ENCODE data around the gene RPP40. TPM values are rescaled to one million over a fixed set of nuclear protein-coding genes. Genes with fewer than 3 reads are reported as not detected.

Gene RPP40
- total and polyA plus RNA-seq, 3 donors from 2014 or later = 8.0 to 14.5 (median 10.8) TPM

GRCh38 chr6:4975506-4975905, 28.3 kb downstream of the RPP40 start:
- Histone ChIP-seq H3K4me1 (no peaks in the 10 kb centered on the region), H3K36me3 (ENCODE audit: low read depth, missing control alignments) (no peaks in the 10 kb centered on the region), H3K27ac (no peak overlapping the region), H3K9me3 (no peaks in the 10 kb centered on the region), H3K27me3 (no peaks in the 10 kb centered on the region), H3K4me3 (no peak overlapping the region)
- no peak for DNase-seq
- 82 to 87% methylated on average over 3 of the region's 3 CpGs for WGBS, 2 donors
- TF ChIP-seq, protein P1, sequence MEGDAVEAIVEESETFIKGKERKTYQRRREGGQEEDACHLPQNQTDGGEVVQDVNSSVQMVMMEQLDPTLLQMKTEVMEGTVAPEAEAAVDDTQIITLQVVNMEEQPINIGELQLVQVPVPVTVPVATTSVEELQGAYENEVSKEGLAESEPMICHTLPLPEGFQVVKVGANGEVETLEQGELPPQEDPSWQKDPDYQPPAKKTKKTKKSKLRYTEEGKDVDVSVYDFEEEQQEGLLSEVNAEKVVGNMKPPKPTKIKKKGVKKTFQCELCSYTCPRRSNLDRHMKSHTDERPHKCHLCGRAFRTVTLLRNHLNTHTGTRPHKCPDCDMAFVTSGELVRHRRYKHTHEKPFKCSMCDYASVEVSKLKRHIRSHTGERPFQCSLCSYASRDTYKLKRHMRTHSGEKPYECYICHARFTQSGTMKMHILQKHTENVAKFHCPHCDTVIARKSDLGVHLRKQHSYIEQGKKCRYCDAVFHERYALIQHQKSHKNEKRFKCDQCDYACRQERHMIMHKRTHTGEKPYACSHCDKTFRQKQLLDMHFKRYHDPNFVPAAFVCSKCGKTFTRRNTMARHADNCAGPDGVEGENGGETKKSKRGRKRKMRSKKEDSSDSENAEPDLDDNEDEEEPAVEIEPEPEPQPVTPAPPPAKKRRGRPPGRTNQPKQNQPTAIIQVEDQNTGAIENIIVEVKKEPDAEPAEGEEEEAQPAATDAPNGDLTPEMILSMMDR (IDR thresholded peaks at IDR 0.05) = no peak
- no peak for TF ChIP-seq POLR2A (IDR thresholded peaks at IDR 0.05)
- intact Hi-C loops (cut with DNase I; ENCODE audit: low total_unique reads) = no loop called here

- H3K27ac ChIP-seq = no peak overlapping the region
- intact Hi-C loops (cut with DNase I; ENCODE audit: low total_unique reads) = no loop called here
- 84 to 86% methylated on average over 8 of the region's 8 CpGs for WGBS, 2 donors
These were observed 28.9 kb downstream of the RPP40 start for GRCh38 chr6:4974962-4975361.

DNA sequence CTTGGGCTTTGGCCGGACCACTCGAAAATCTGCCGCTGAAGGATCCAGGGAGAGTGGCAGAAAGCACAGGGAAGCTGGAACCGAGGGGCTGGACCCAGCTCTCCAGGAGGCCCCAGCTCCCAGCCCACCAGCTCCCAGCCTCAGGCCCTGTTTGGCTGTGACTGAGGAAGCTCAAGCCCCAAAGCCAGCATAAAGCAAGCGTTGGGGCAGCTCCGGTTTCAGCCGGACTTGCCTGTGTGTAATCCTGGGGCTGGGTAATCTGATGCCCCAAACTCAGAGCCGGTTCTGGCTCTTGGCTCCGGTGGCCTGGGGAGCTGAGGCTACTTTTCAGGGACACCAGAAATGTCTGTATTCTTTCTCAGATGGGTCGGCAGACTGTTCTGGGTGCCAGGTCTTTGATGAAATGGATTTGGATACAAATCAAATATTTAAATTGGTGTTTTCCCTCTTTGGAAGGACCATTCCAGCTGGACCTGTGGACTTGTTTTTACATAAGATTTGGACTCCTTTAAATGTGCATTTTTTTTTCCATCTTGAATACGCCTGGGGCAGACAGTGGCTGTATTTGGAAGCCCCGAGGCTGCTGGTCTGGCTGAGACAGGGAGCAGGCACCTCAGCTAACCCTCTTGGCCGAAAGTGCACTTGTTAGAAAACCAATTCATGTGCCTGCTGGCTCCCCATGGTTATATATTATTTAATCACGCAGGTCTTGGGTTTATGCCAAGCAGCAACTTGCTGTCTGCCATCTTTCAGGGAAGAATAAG, 29.7 kb downstream of the RPP40 start:
- no peaks in the 10 kb centered on the region for H3K9me3 ChIP-seq
- no peak overlapping the region for H3K27ac ChIP-seq
- H3K4me1 ChIP-seq = no peaks in the 10 kb centered on the region
- no peaks in the 10 kb centered on the region for H3K27me3 ChIP-seq
- 37 to 38% methylated on average over 13 to 14 of the region's 14 CpGs for WGBS, 2 donors
- TF ChIP-seq POLR2A (IDR thresholded peaks at IDR 0.05) = no peak
- TF ChIP-seq, protein P1 (IDR thresholded peaks at IDR 0.05) = no peak
- H3K36me3 ChIP-seq (ENCODE audit: low read depth, missing control alignments) = no peaks in the 10 kb centered on the region
- peak; percentile 40 for DNase-seq
- H3K4me3 ChIP-seq = no peak overlapping the region
- intact Hi-C loops (cut with DNase I; ENCODE audit: low total_unique reads) = no loop called here

More at GRCh38 chr6:4974962-4975361, 28.9 kb downstream of the RPP40 start:
- H3K36me3 ChIP-seq (ENCODE audit: low read depth, missing control alignments) = no peaks in the 10 kb centered on the region
- H3K9me3 ChIP-seq = no peaks in the 10 kb centered on the region
- H3K27me3 ChIP-seq = no peaks in the 10 kb centered on the region
- no peak for TF ChIP-seq POLR2A (IDR thresholded peaks at IDR 0.05)
- TF ChIP-seq, protein P1 (IDR thresholded peaks at IDR 0.05) = no peak
- no peaks in the 10 kb centered on the region for H3K4me1 ChIP-seq
- no peak overlapping the region for H3K4me3 ChIP-seq
- DNase-seq = no peak

GRCh38 chr6:4973415-4973814, 30.4 kb downstream of the RPP40 start:
- no peaks in the 10 kb centered on the region for H3K36me3 ChIP-seq (ENCODE audit: low read depth, missing control alignments)
- WGBS, 2 donors = 73 to 92% methylated on average over 13 of the region's 13 CpGs
- no peaks in the 10 kb centered on the region for H3K4me1 ChIP-seq
- DNase-seq = no peak
- TF ChIP-seq, protein P1 (IDR thresholded peaks at IDR 0.05) = no peak
- TF ChIP-seq POLR2A (IDR thresholded peaks at IDR 0.05) = no peak
- H3K27me3 ChIP-seq = no peaks in the 10 kb centered on the region
- H3K4me3 ChIP-seq = no peak overlapping the region
- intact Hi-C loops (cut with DNase I; ENCODE audit: low total_unique reads) = no loop called here
- no peak overlapping the region for H3K27ac ChIP-seq
- no peaks in the 10 kb centered on the region for H3K9me3 ChIP-seq

DNA sequence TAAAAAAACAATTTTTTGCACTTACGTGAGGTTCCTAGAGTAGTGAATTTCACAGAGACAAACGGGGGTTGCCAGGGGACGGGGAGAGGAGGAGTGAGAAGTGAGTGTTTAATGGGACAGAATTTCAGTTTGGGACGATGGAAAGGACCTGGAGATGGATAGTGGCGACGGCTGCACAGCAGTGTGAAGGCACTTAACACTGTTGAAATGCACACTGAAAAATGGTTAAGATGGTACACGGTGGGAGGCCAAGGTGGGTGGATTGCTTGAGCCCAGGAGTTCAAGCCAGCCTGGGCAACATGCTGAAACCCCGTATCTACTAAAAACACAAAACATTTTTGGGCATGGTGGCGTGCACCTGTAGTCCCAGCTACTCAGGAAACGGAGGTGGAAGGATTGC, 31.4 kb downstream of the RPP40 start:
- Histone ChIP-seq H3K4me3 (no peak overlapping the region), H3K36me3 (ENCODE audit: low read depth, missing control alignments) (no peaks in the 10 kb centered on the region), H3K27ac (no peak overlapping the region), H3K27me3 (no peaks in the 10 kb centered on the region), H3K4me1 (no peaks in the 10 kb centered on the region), H3K9me3 (no peaks in the 10 kb centered on the region)
- 76 to 91% methylated on average over 10 of the region's 10 CpGs for WGBS, 2 donors
- intact Hi-C loops (cut with DNase I; ENCODE audit: low total_unique reads) = no loop called here
- DNase-seq = no peak
- TF ChIP-seq POLR2A (IDR thresholded peaks at IDR 0.05) = no peak
- TF ChIP-seq, protein P1 (IDR thresholded peaks at IDR 0.05) = no peak
